HepG2 (cell line): Measurements from ENCODE around the gene TMEM266. TPM values are rescaled to one million over a fixed set of nuclear protein-coding genes. Genes with fewer than 3 reads are reported as not detected.

Experiments
- ATAC-seq: fragments of 200-7000 bp; cut with Tn5 transposase; 3 replicates; pipeline ENCODE4 v1.9.1; 2020; ENCODE audit warnings: mild to moderate bottlenecking, moderate library complexity
- BruUV-seq: library from RNA; stranded (reverse); fragments of 400-500 nt; replicated peaks from 2 replicates; lab custom pipeline; 2021; lab: Mats Ljungman, UMichigan
- CTCF ChIA-PET: fragments of 300-600 bp; formaldehyde crosslinking; extraction: SDS; loops from one replicate; lab custom pipeline; 2021; ENCODE audit warnings: low total read pairs, inconsistent platforms, low intra/inter-chr PET ratio; lab: Yijun Ruan, JAX
- POLR2A ChIA-PET: fragments of 350-600 bp; sonication (Branson Sonifier 250); formaldehyde crosslinking; loops from one replicate; lab custom pipeline; 2020; ENCODE audit warnings: antibody characterized with exemption, inconsistent platforms; lab: Yijun Ruan, JAX
- DNase-seq: peaks from one replicate; pipeline ENCODE4 v3.0.0-alpha.2; 2015; ENCODE audit warnings: low spot score
- FAIRE-seq: peaks from 3 replicates; lab custom pipeline; 2011; peaks lifted over from hg19 to GRCh38; lab: Jason Lieb, UNC
- H2AFZ ChIP-seq: one replicate; pipeline ENCODE4 v1.6.1; 2011; ENCODE audit warnings: low read length, inconsistent platforms
- H3K27ac ChIP-seq: fragments of 300-600 bp; 3 replicates; pipeline ENCODE4 v1.8.0; 2011; ENCODE audit warnings: mixed run types, mild to moderate bottlenecking, mixed read lengths, low read length, inconsistent platforms; ENCODE audit not compliant: insufficient read depth; ENCODE audit errors: extremely low read length
- H3K27me3 ChIP-seq, 2 experiments: fragments of 200-600 bp in 1 of 2; 2 replicates in 1 of 2; 3 replicates in 1 of 2; pipeline versions ENCODE4 v1.6.0 to v1.8.0; 2011; ENCODE audit warnings: low read length in 2 of 2, mild to moderate bottlenecking in 2 of 2, moderate library complexity in 2 of 2, inconsistent platforms in 1 of 2; ENCODE audit not compliant: insufficient read depth in 2 of 2, control insufficient read depth in 1 of 2
- H3K36me3 ChIP-seq, 2 experiments: fragments of 200-600 bp in 1 of 2; replicated peaks in 1 of 2; 2 replicates in 1 of 2; 3 replicates in 1 of 2; pipeline versions ENCODE4 v1.5.1 to v1.8.0; 2011; ENCODE audit warnings: low read length in 2 of 2, inconsistent platforms in 1 of 2; ENCODE audit not compliant: insufficient read depth in 2 of 2, control insufficient read depth in 1 of 2
- H3K4me1 ChIP-seq: 2 replicates; pipeline ENCODE4 v1.5.1; 2012; ENCODE audit warnings: low read length, inconsistent platforms; ENCODE audit not compliant: insufficient read depth
- H3K4me2 ChIP-seq: 2 replicates; pipeline ENCODE4 v1.6.0; 2011; ENCODE audit warnings: low read depth, low read length, inconsistent platforms
- H3K4me3 ChIP-seq, 3 experiments: fragments of 200-600 bp in 1 of 3; sonication (generic), shearing (Covaris generic) in 1 of 3; replicated peaks in 1 of 3; 2 replicates each; pipeline ENCODE4 v1.5.1; 2011 to 2016; ENCODE audit warnings: low read length in 3 of 3, inconsistent platforms in 2 of 3, low read depth in 2 of 3, mild to moderate bottlenecking in 2 of 3, control low read depth in 1 of 3, mixed read lengths in 1 of 3; ENCODE audit not compliant: insufficient read depth in 1 of 3
- H3K79me2 ChIP-seq: one replicate; pipeline ENCODE4 v1.6.1; 2011; ENCODE audit warnings: low read length, inconsistent platforms; ENCODE audit not compliant: insufficient read depth
- H3K9ac ChIP-seq: 2 replicates; pipeline ENCODE4 v1.6.0; 2011; ENCODE audit warnings: mild to moderate bottlenecking, low read depth, low read length, inconsistent platforms; ENCODE audit not compliant: insufficient read depth
- H3K9me3 ChIP-seq: 2 replicates; pipeline ENCODE4 v1.5.1; 2012; ENCODE audit warnings: mild to moderate bottlenecking, low read length
- H4K20me1 ChIP-seq: 2 replicates; pipeline ENCODE4 v1.6.0; 2011; ENCODE audit warnings: inconsistent platforms, mild to moderate bottlenecking, low read length, moderate library complexity; ENCODE audit not compliant: insufficient read depth
- KLF16 ChIP-seq, 2 experiments: sonication (generic) in 1 of 2; formaldehyde crosslinking in 1 of 2; IDR thresholded peaks; 2 replicates each; pipeline versions ENCODE4 v1.6.1 to v1.8.0; 2016 to 2023; ENCODE audit warnings: missing genetic modification reagents in 2 of 2, missing compliant biosample characterization in 1 of 2
- RBM22 ChIP-seq: fragments of 200-400 bp; formaldehyde crosslinking; optimal IDR thresholded peaks from 2 replicates; pipeline ENCODE3; 2017; ENCODE audit warnings: mild to moderate bottlenecking, low read length, moderate library complexity
- ZBTB10 ChIP-seq: sonication (generic); formaldehyde crosslinking; IDR thresholded peaks from 2 replicates; pipeline ENCODE4 v1.4.0; 2020; ENCODE audit warnings: missing genetic modification reagents, borderline replicate concordance
- ZFY ChIP-seq: sonication (generic); formaldehyde crosslinking; IDR thresholded peaks from 2 replicates; pipeline ENCODE4 v1.4.0; 2020; ENCODE audit warnings: missing genetic modification reagents
- WGBS: methylation state at CpG from one replicate; pipeline ENCODE4 v1.1.6; 2017; ENCODE audit warnings: low lambda C conversion rate; 5-methylcytosine and 5-hydroxymethylcytosine counted together
- in situ Hi-C: cut with HindIII; loops from 2 replicates; pipeline ENCODE4 v1.10.0; 2017; ENCODE audit warnings: low pct_unique_long_range_greater_than_20kb; ENCODE audit not compliant: extremely low pct_ligation_motif_present
- intact Hi-C: fragments of 100-400 bp; cut with micrococcal nuclease; formaldehyde crosslinking; loops from one replicate; pipeline ENCODE4 v1.10.0; 2022; ENCODE audit not compliant: unreplicated experiment
- polyA plus RNA-seq, 8 experiments: library from polyadenylated mRNA; depleted of rRNA in 3 of 8; stranded (reverse) in 7 of 8; unstranded in 1 of 8; fragments of >200 nt; fragmentation: Illumina TruSeq in 4 of 8; extraction: Trizol in 4 of 8; gene quantifications; 2 replicates each; pipeline versions ENCODE4 v1.2.1 to v1.2.3, GENCODE V29; 2011 to 2016; ENCODE audit warnings: low read depth in 4 of 8, missing spikeins in 1 of 8, mixed read lengths in 1 of 8; ENCODE audit not compliant: insufficient read depth in 1 of 8
- total RNA-seq, 5 experiments: library from RNA; depleted of rRNA; stranded (reverse); fragments of >200 nt; fragmentation: Illumina TruSeq; extraction: Trizol; gene quantifications; 2 replicates each; pipeline ENCODE4 v1.2.3, GENCODE V29; 2016; ENCODE audit warnings: low read depth in 1 of 5

The TMEM266 gene
- total and polyA plus RNA-seq, 2 of the 13 experiments (the other 11 are each of a cell fraction or from before 2014, with no cell fraction given): 0.04 TPM; not detected in 1

GRCh38 chr15:76206325-76206976 lies 146.7 kb downstream of the TMEM266 start (continued):
- no peak for TF ChIP-seq ZBTB10 (CRISPR knock-in tag)

- Histone ChIP-seq H3K9me3 (no peaks in the 10 kb centered on the region), H3K4me2 (no peak overlapping the region), H3K36me3 (peaks cover 22 to 45% of the 10 kb centered on the region in 2 experiments), H3K9ac (no peak overlapping the region), H3K79me2 (no peaks in the 10 kb centered on the region), H3K4me1 (0 out of 2 replicates have a peak, but pooled peaks cover 8% of the 10 kb centered on the region), H3K27me3 (no peaks in the 10 kb centered on the region), H4K20me1 (no peaks in the 10 kb centered on the region), H3K4me3 (no peak overlapping the region), H2AFZ (no peak overlapping the region), H3K27ac (no peak overlapping the region)
- ChIA-PET CTCF (no interaction called here), POLR2A (interaction anchor here (1.5 kb wide), 1 partner anchor 12 kb away, joined by 5 read pairs; no protein-coding TSS in a partner anchor)
- intact Hi-C loops: no loop called here
- 98% methylated on average over 7 of the region's 8 CpGs for WGBS
- DNase-seq: no peak
- in situ Hi-C loops: no loop called here
- ATAC-seq: no peak
- BruUV-seq: no TSS peak
- no peak for TF ChIP-seq ZFY (CRISPR knock-in tag)
- TF ChIP-seq KLF16 (CRISPR knock-in tag; IDR thresholded peaks at IDR 0.05): no peak
- TF ChIP-seq RBM22: peak; percentile 76
- FAIRE-seq: no peak
These were observed 148.4 kb downstream of the TMEM266 start for GRCh38 chr15:76208084-76208785.
